Stomach (tissue), 4 donors: ENCODE results near the gene ASXL3.

Experiments used
- POLR2A ChIP-seq, 4 donors: fragments of 450-650 bp; IDR thresholded peaks; one replicate each; pipeline ENCODE4 v1.6.1; 2016; ENCODE audit warnings: antibody characterized with exemption in 4 of 4, control low read depth in 2 of 4, mild to moderate bottlenecking in 1 of 4, moderate library complexity in 1 of 4
- POLR2AphosphoS5 ChIP-seq, 3 donors: sonication (generic); formaldehyde crosslinking; IDR thresholded peaks; one replicate each; pipeline ENCODE4 v1.6.1; 2016; ENCODE audit warnings: antibody characterized with exemption in 3 of 3
- TF ChIP-seq, protein P1 (sequence below), 7 experiments: fragments of 450-650 bp in 4 of 7; fragments of 200-600 bp in 3 of 7; sonication (generic) in 3 of 7; IDR thresholded peaks; one replicate each; pipeline ENCODE4 v1.5.1; 2016 to 2019; ENCODE audit warnings: antibody characterized with exemption in 7 of 7, control low read depth in 2 of 7, mild to moderate bottlenecking in 1 of 7

DNA sequence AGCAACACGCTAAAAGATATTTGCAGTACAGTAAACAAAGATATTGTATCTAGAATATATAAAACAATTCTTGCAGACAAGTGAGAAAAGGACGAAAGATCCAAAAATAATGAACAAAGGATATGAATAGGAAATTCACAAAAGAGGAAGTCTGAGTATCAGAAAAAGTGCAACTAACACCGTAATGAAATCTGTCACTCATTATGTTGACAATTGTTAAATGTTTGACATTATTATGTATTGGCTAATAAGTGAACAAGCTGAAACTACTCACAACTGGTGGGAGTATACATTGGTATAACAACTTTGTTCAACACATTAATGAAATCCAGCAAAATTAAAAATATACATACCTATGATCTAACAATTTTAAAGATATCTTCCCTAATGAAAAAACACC is 36.7 kb upstream of the ASXL3 start:
- TF ChIP-seq POLR2A (IDR thresholded peaks at IDR 0.05) (no peak), POLR2AphosphoS5 (IDR thresholded peaks at IDR 0.05) (no peak)
- TF ChIP-seq, protein P1, sequence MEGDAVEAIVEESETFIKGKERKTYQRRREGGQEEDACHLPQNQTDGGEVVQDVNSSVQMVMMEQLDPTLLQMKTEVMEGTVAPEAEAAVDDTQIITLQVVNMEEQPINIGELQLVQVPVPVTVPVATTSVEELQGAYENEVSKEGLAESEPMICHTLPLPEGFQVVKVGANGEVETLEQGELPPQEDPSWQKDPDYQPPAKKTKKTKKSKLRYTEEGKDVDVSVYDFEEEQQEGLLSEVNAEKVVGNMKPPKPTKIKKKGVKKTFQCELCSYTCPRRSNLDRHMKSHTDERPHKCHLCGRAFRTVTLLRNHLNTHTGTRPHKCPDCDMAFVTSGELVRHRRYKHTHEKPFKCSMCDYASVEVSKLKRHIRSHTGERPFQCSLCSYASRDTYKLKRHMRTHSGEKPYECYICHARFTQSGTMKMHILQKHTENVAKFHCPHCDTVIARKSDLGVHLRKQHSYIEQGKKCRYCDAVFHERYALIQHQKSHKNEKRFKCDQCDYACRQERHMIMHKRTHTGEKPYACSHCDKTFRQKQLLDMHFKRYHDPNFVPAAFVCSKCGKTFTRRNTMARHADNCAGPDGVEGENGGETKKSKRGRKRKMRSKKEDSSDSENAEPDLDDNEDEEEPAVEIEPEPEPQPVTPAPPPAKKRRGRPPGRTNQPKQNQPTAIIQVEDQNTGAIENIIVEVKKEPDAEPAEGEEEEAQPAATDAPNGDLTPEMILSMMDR (IDR thresholded peaks at IDR 0.05): no peak
